PC-3 (cell line): Measurements from ENCODE around the gene BAHD1.

Experiments
- EZH2 ChIP-seq: fragments of 300-600 bp; sonication (generic); IDR thresholded peaks from one replicate; pipeline ENCODE4 v1.6.1; 2017; ENCODE audit warnings: antibody characterized with exemption, mild to moderate bottlenecking, low read length; ENCODE audit not compliant: unreplicated experiment
- TF ChIP-seq, protein P1 (sequence below): fragments of 300-600 bp; sonication (generic); conservative IDR thresholded peaks from 2 replicates; pipeline ENCODE4 v1.5.1; 2017; ENCODE audit warnings: antibody characterized with exemption, low read depth, mild to moderate bottlenecking, low read length

DNA sequence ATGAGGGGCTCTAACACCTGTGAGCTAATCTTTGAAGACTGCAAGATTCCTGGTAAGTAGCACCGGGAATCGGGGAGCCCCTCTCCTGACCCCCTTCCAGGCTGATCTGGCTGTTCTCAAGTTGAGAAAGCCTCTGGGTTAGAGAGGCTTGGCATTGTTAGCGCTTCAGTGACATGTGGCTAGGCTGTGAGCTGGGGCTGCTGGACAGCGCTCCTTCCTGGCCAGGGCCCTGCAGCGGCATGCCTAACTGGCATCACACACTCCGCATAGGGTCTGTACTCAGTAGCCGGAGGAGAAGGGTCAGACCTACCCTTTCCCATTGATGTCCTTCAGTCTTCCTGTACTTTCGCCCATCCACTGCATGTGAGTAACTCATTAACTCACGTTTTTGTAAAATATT is 27.7 kb upstream of the BAHD1 start:
- TF ChIP-seq, protein P1, sequence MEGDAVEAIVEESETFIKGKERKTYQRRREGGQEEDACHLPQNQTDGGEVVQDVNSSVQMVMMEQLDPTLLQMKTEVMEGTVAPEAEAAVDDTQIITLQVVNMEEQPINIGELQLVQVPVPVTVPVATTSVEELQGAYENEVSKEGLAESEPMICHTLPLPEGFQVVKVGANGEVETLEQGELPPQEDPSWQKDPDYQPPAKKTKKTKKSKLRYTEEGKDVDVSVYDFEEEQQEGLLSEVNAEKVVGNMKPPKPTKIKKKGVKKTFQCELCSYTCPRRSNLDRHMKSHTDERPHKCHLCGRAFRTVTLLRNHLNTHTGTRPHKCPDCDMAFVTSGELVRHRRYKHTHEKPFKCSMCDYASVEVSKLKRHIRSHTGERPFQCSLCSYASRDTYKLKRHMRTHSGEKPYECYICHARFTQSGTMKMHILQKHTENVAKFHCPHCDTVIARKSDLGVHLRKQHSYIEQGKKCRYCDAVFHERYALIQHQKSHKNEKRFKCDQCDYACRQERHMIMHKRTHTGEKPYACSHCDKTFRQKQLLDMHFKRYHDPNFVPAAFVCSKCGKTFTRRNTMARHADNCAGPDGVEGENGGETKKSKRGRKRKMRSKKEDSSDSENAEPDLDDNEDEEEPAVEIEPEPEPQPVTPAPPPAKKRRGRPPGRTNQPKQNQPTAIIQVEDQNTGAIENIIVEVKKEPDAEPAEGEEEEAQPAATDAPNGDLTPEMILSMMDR = no peak
- TF ChIP-seq EZH2 = no peak
